ENCODE results near the gene SNAI3. TPM values are rescaled to one million over a fixed set of nuclear protein-coding genes. Genes with fewer than 3 reads are reported as not detected.

Gene SNAI3
- total RNA-seq, 4 donors from 2014 or later: 1.2 to 2.2 (median 1.6) TPM

DNA sequence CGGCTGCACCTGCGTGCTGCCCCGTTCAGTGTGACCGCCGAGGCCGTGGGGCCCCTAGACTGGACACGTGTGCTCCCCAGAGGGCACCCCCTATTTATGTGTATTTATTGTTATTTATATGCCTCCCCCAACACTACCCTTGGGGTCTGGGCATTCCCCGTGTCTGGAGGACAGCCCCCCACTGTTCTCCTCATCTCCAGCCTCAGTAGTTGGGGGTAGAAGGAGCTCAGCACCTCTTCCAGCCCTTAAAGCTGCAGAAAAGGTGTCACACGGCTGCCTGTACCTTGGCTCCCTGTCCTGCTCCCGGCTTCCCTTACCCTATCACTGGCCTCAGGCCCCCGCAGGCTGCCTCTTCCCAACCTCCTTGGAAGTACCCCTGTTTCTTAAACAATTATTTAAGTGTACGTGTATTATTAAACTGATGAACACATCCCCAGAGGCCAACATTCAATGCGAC is 46.2 kb downstream of the SNAI3 start:
- ATAC-seq: no peak
- peaks cover 30 to 40% (median 37%) of the 10 kb centered on the region in 3 donors for H3K27me3 ChIP-seq

DNA sequence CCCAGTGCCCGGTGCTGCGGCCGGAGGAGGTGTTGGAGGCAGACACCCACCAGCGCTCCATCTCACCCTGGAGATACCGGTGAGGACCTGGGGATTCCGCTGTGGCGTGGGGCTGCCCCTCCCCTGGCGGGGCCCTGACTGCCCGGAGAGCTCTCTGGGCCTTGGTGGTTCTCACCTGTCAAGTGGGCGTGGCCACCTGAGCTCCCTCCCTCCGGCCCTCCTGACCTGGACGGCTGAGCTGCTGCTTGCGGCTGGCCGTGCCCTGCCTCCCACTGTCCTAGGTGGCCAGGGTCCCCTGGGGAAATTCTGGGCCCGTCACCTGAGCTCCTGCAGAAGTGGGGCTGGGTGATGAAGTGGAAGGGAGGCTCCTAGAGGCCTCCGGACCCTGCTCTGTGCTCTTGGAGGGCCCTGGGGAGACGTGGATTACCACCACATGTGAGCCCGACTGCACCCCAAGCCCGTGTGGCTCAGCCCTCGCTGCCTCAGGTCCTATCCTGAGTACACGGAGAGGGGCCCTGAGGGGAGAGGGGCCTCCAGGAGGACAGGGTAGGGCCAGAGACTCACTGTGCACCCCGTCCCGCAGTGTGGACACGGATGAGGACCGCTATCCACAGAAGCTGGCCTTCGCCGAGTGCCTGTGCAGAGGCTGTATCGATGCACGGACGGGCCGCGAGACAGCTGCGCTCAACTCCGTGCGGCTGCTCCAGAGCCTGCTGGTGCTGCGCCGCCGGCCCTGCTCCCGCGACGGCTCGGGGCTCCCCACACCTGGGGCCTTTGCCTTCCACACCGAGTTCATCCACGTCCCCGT is 46.9 kb downstream of the SNAI3 start:
- no peak overlapping the region for H3K27ac ChIP-seq
- DNase-seq: no peak
- intact Hi-C loops (cut with DNase I; ENCODE audit: low total_unique reads): no loop called here

More for the DNA sequence above, 46.2 kb downstream of the SNAI3 start:
- in situ Hi-C loops (cut with MboI; ENCODE audit: low sequenced_read_pairs in 4 of 4): no loop called here
- no peak overlapping the region for H3K4me3 ChIP-seq
- no peak overlapping the region for H3K27ac ChIP-seq
- TF ChIP-seq CTCF (IDR thresholded peaks at IDR 0.05 in 4 of 5, conservative IDR thresholded peaks at IDR 0.05 in 1 of 5): no peak
- no peak for TF ChIP-seq POLR2A (IDR thresholded peaks at IDR 0.05)
- no peaks in the 10 kb centered on the region for H3K36me3 ChIP-seq
- H3K9me3 ChIP-seq: no peaks in the 10 kb centered on the region
- DNase-seq: no peak
- intact Hi-C loops (cut with DNase I; ENCODE audit: low total_unique reads): no loop called here
- H3K4me1 ChIP-seq: no peaks in the 10 kb centered on the region

GRCh38 chr16:88638323-88639230 is 47.7 kb downstream of the SNAI3 start, which contains the start of gene IL17C:
Gene IL17C (plus strand): TSS chr16:88638572. CDS start chr16:88638642, 70 bp downstream.
- no peak for DNase-seq
- ATAC-seq: no peak
- Histone ChIP-seq H3K4me3 (no peak within 1 kb of the TSS), H3K4me1 (no peaks in the 10 kb centered on the region), H3K27ac (no peak within 1 kb of the TSS), H3K9me3 (no peaks in the 10 kb centered on the region), H3K36me3 (no peaks in the 10 kb centered on the region), H3K27me3 (peaks cover 30 to 40% (median 37%) of the 10 kb centered on the region in 3 donors)
- no peak for TF ChIP-seq CTCF (IDR thresholded peaks at IDR 0.05 in 4 of 5, conservative IDR thresholded peaks at IDR 0.05 in 1 of 5)
- no peak for TF ChIP-seq POLR2A (IDR thresholded peaks at IDR 0.05)
- in situ Hi-C loops (cut with MboI; ENCODE audit: low sequenced_read_pairs in 4 of 4) (no loop called here), intact Hi-C loops (cut with DNase I; ENCODE audit: low total_unique reads) (no loop called here)

More for the DNA sequence above, 46.9 kb downstream of the SNAI3 start:
- H3K4me1 ChIP-seq: no peaks in the 10 kb centered on the region
- peaks cover 30 to 40% (median 37%) of the 10 kb centered on the region in 3 donors for H3K27me3 ChIP-seq
- no peak overlapping the region for H3K4me3 ChIP-seq
- no peaks in the 10 kb centered on the region for H3K9me3 ChIP-seq
- ATAC-seq: no peak
- TF ChIP-seq POLR2A (IDR thresholded peaks at IDR 0.05): no peak
- TF ChIP-seq CTCF (IDR thresholded peaks at IDR 0.05 in 4 of 5, conservative IDR thresholded peaks at IDR 0.05 in 1 of 5): no peak
- in situ Hi-C loops (cut with MboI; ENCODE audit: low sequenced_read_pairs in 4 of 4): no loop called here
- no peaks in the 10 kb centered on the region for H3K36me3 ChIP-seq

GRCh38 chr16:88636488-88637265 is 49.6 kb downstream of the SNAI3 start:
- ATAC-seq (no peak), DNase-seq (no peak)
- Histone ChIP-seq H3K4me1 (no peaks in the 10 kb centered on the region), H3K27ac (no peak overlapping the region), H3K4me3 (no peak overlapping the region), H3K27me3 (peaks cover 30 to 40% (median 37%) of the 10 kb centered on the region in 3 donors), H3K9me3 (no peaks in the 10 kb centered on the region), H3K36me3 (peaks cover 0 to 10% of the 10 kb centered on the region in 2 donors)
- TF ChIP-seq POLR2A (IDR thresholded peaks at IDR 0.05) (no peak), CTCF (IDR thresholded peaks at IDR 0.05 in 4 of 5, conservative IDR thresholded peaks at IDR 0.05 in 1 of 5) (no peak)
- in situ Hi-C loops (cut with MboI; ENCODE audit: low sequenced_read_pairs in 4 of 4): no loop called here
- intact Hi-C loops (cut with DNase I; ENCODE audit: low total_unique reads): no loop called here

Data from gastrocnemius medialis (tissue), 4 donors.